Body of pancreas (tissue), 4 donors: ENCODE measurements around the gene HSPG2.

ENCODE experiments used
- CTCF ChIP-seq, 7 experiments: fragments of 450-650 bp in 4 of 7; fragments of 200-600 bp in 3 of 7; sonication (generic) in 3 of 7; IDR thresholded peaks; one replicate each; pipeline ENCODE4 v1.5.1; 2016 to 2019; ENCODE audit warnings: antibody characterized with exemption in 7 of 7
- POLR2A ChIP-seq, 3 donors: fragments of 450-650 bp; IDR thresholded peaks; one replicate each; pipeline ENCODE4 v1.6.1; 2016; ENCODE audit warnings: antibody characterized with exemption in 3 of 3, mild to moderate bottlenecking in 2 of 3

- no peak for TF ChIP-seq CTCF (IDR thresholded peaks at IDR 0.05)
- TF ChIP-seq POLR2A (IDR thresholded peaks at IDR 0.05), result no peak
These were observed 94.4 kb downstream of the HSPG2 start for GRCh38 chr1:21842606-21843162.
